ENCODE results near the gene SERPINA9. TPM values are rescaled to one million over a fixed set of nuclear protein-coding genes. Genes with fewer than 3 reads are reported as not detected.

The SERPINA9 gene
- total and polyA plus RNA-seq, 2 experiments from 2014 or later: 0.31 TPM; not detected in 1

- Histone ChIP-seq H3K4me3 (no peak overlapping the region), H3K27me3 (replicated peaks; ENCODE audit: insufficient read depth) (peaks cover 22% of the 10 kb centered on the region), H3K9ac (no peak overlapping the region), H2AFZ (no peak overlapping the region), H3K4me2 (ENCODE audit: unreplicated experiment) (no peak overlapping the region), H4K20me1 (ENCODE audit: insufficient read depth) (no peaks in the 10 kb centered on the region), H3K9me3 (ENCODE audit: low read depth) (no peaks in the 10 kb centered on the region), H3K79me2 (ENCODE audit: insufficient read depth) (no peaks in the 10 kb centered on the region), H3F3A (ENCODE audit: insufficient read depth) (no peaks in the 10 kb centered on the region), H3K27ac (no peak overlapping the region), H3K9me2 (ENCODE audit: insufficient read depth) (no peaks in the 10 kb centered on the region), H3K36me3 (ENCODE audit: low read depth) (no peaks in the 10 kb centered on the region), H3K4me1 (ENCODE audit: insufficient read depth) (no peaks in the 10 kb centered on the region)
- TF ChIP-seq EZH2phosphoT487 (IDR thresholded peaks at IDR 0.05; ENCODE audit: insufficient read depth, low read depth): no peak
- no peak for TF ChIP-seq EZH2 (IDR thresholded peaks at IDR 0.05; ENCODE audit: insufficient read depth, poor library complexity, severe bottlenecking)
- DNase-seq: no peak
- 38 to 42% methylated on average over 14 of the region's 14 CpGs for WGBS, 2 experiments (ENCODE audit: low coverage in 1 of 2, low lambda C conversion rate in 2 of 2, missing lambda C conversion rate in 2 of 2)
- in situ Hi-C loops (cut with MboI): no loop called here
These were observed 27.8 kb downstream of the SERPINA9 start for GRCh38 chr14:94448071-94448808.

- DNase-seq: no peak
- Histone ChIP-seq H3K4me3 (no peak overlapping the region), H3F3A (ENCODE audit: insufficient read depth) (no peaks in the 10 kb centered on the region), H4K20me1 (ENCODE audit: insufficient read depth) (no peaks in the 10 kb centered on the region), H3K27ac (no peak overlapping the region), H3K36me3 (ENCODE audit: low read depth) (no peaks in the 10 kb centered on the region), H3K9ac (no peak overlapping the region), H3K27me3 (replicated peaks; ENCODE audit: insufficient read depth) (peaks cover 22% of the 10 kb centered on the region), H2AFZ (no peak overlapping the region), H3K4me2 (ENCODE audit: unreplicated experiment) (no peak overlapping the region), H3K9me2 (ENCODE audit: insufficient read depth) (no peaks in the 10 kb centered on the region), H3K9me3 (ENCODE audit: low read depth) (no peaks in the 10 kb centered on the region), H3K4me1 (ENCODE audit: insufficient read depth) (no peaks in the 10 kb centered on the region), H3K79me2 (ENCODE audit: insufficient read depth) (no peaks in the 10 kb centered on the region)
- no peak for TF ChIP-seq EZH2 (IDR thresholded peaks at IDR 0.05; ENCODE audit: insufficient read depth, poor library complexity, severe bottlenecking)
- in situ Hi-C loops (cut with MboI): no loop called here
- 20 to 30% methylated on average over 3 of the region's 3 CpGs for WGBS, 2 experiments (ENCODE audit: low coverage in 1 of 2, low lambda C conversion rate in 2 of 2, missing lambda C conversion rate in 2 of 2)
These were observed 28.8 kb downstream of the SERPINA9 start for GRCh38 chr14:94447206-94447605.

DNA sequence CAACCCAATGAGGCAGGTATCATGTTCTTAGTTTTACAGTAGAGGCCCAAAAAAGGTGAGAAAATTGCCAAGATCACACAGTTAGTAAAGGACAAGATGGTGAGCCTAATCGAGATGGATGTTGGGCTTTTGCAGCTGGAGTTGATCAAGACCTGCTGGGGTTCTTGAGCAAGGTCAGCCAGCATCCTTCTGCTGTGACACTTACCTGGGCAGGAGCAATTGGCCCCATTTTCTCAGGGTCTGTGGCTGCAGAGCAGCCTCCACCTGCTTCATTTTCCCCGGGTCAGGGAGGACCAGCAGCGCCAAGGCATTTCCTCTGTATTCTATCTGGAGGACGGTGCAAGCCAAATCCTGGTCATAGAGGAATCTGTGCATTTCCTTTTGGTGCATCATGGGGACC lies 29.9 kb downstream of the SERPINA9 start:
- Histone ChIP-seq H3K4me3 (no peak overlapping the region), H3K4me2 (ENCODE audit: unreplicated experiment) (no peak overlapping the region), H3K79me2 (ENCODE audit: insufficient read depth) (no peaks in the 10 kb centered on the region), H4K20me1 (ENCODE audit: insufficient read depth) (no peaks in the 10 kb centered on the region), H2AFZ (no peak overlapping the region), H3K9ac (no peak overlapping the region), H3K4me1 (ENCODE audit: insufficient read depth) (no peaks in the 10 kb centered on the region), H3K27me3 (replicated peaks; ENCODE audit: insufficient read depth) (peaks cover 22% of the 10 kb centered on the region), H3F3A (ENCODE audit: insufficient read depth) (no peaks in the 10 kb centered on the region), H3K27ac (no peak overlapping the region), H3K36me3 (ENCODE audit: low read depth) (no peaks in the 10 kb centered on the region), H3K9me2 (ENCODE audit: insufficient read depth) (no peaks in the 10 kb centered on the region), H3K9me3 (ENCODE audit: low read depth) (no peaks in the 10 kb centered on the region)
- 52 to 54% methylated on average over 4 of the region's 4 CpGs for WGBS, 2 experiments (ENCODE audit: low coverage in 1 of 2, low lambda C conversion rate in 2 of 2, missing lambda C conversion rate in 2 of 2)
- in situ Hi-C loops (cut with MboI): no loop called here
- DNase-seq: no peak
- no peak for TF ChIP-seq EZH2phosphoT487 (IDR thresholded peaks at IDR 0.05; ENCODE audit: insufficient read depth, low read depth)
- TF ChIP-seq EZH2 (IDR thresholded peaks at IDR 0.05; ENCODE audit: insufficient read depth, poor library complexity, severe bottlenecking): no peak

DNA sequence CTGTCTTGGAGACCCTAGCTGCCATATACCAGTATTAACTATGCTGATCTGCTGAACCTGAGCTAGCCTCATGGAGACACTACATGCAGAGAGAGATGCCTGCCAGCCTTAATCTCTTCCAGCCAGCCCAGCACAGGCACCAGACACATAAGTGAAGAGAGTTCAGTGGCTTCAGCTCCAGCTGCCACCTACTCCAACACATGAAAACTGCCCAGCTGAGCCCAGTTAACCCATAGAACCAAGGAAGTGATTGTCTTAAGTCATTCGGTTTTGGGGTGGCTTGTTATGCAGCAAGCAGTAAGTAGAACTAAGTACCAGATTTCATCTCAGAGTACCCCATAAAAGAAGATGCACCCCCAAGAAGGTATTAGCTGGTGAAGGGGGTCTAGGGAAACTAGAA lies 31.0 kb downstream of the SERPINA9 start:
- no peak for TF ChIP-seq EZH2phosphoT487 (IDR thresholded peaks at IDR 0.05; ENCODE audit: insufficient read depth, low read depth)
- TF ChIP-seq EZH2 (IDR thresholded peaks at IDR 0.05; ENCODE audit: insufficient read depth, poor library complexity, severe bottlenecking): no peak
- no peaks in the 10 kb centered on the region for H3K4me1 ChIP-seq (ENCODE audit: insufficient read depth)
- H3K4me2 ChIP-seq (ENCODE audit: unreplicated experiment): no peak overlapping the region
- no peak overlapping the region for H3K4me3 ChIP-seq
- no peaks in the 10 kb centered on the region for H3K9me2 ChIP-seq (ENCODE audit: insufficient read depth)
- no peaks in the 10 kb centered on the region for H3F3A ChIP-seq (ENCODE audit: insufficient read depth)
- no peak overlapping the region for H2AFZ ChIP-seq
- peaks cover 17% of the 10 kb centered on the region for H3K27me3 ChIP-seq (replicated peaks; ENCODE audit: insufficient read depth)
- WGBS, 2 experiments (ENCODE audit: low coverage in 1 of 2, low lambda C conversion rate in 2 of 2, missing lambda C conversion rate in 2 of 2): 19 to 20% methylated on average over 1 of the region's 1 CpG
- H3K9me3 ChIP-seq (ENCODE audit: low read depth): no peaks in the 10 kb centered on the region
- H3K9ac ChIP-seq: no peak overlapping the region
- H3K79me2 ChIP-seq (ENCODE audit: insufficient read depth): no peaks in the 10 kb centered on the region
- H3K27ac ChIP-seq: no peak overlapping the region
- no peak for DNase-seq
- H4K20me1 ChIP-seq (ENCODE audit: insufficient read depth): no peaks in the 10 kb centered on the region
- H3K36me3 ChIP-seq (ENCODE audit: low read depth): no peaks in the 10 kb centered on the region
- in situ Hi-C loops (cut with MboI): no loop called here

Data from GM23248 (cell line).